ENCODE results near the gene KCTD1. TPM values are rescaled to one million over a fixed set of nuclear protein-coding genes. Genes with fewer than 3 reads are reported as not detected.

KCTD1 gene
- total RNA-seq, 6 experiments from 2014 or later = 14.7 to 18.5 (median 17.7) TPM

- Mint-ChIP-seq H3K27me3 (ENCODE audit: insufficient read depth) (no peaks in the 10 kb centered on the region; the same call in none of the 2 replicates), H3K36me3 (ENCODE audit: low read depth) (peaks cover 6% of the 10 kb centered on the region; the same call in 1 of the 2 replicates), H3K9me3 (no peaks in the 10 kb centered on the region), H3K4me3 (no peak overlapping the region), H3K27ac (no peak overlapping the region), H3K4me1 (ENCODE audit: low read depth) (peaks cover 21% of the 10 kb centered on the region)
- TF ChIP-seq, protein P1, sequence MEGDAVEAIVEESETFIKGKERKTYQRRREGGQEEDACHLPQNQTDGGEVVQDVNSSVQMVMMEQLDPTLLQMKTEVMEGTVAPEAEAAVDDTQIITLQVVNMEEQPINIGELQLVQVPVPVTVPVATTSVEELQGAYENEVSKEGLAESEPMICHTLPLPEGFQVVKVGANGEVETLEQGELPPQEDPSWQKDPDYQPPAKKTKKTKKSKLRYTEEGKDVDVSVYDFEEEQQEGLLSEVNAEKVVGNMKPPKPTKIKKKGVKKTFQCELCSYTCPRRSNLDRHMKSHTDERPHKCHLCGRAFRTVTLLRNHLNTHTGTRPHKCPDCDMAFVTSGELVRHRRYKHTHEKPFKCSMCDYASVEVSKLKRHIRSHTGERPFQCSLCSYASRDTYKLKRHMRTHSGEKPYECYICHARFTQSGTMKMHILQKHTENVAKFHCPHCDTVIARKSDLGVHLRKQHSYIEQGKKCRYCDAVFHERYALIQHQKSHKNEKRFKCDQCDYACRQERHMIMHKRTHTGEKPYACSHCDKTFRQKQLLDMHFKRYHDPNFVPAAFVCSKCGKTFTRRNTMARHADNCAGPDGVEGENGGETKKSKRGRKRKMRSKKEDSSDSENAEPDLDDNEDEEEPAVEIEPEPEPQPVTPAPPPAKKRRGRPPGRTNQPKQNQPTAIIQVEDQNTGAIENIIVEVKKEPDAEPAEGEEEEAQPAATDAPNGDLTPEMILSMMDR (IDR thresholded peaks at IDR 0.05) = no peak
- no peak for DNase-seq
Measured at GRCh38 chr18:26465431-26465830, 82.9 kb downstream of the KCTD1 start.

- peaks cover 11% of the 10 kb centered on the region; the same call in 1 of the 2 replicates for H3K36me3 Mint-ChIP-seq (ENCODE audit: low read depth)
- TF ChIP-seq, protein P1 (IDR thresholded peaks at IDR 0.05) = no peak
- no peak for DNase-seq
- no peak overlapping the region for H3K27ac Mint-ChIP-seq
- peaks cover 19% of the 10 kb centered on the region for H3K4me1 Mint-ChIP-seq (ENCODE audit: low read depth)
- no peak overlapping the region for H3K4me3 Mint-ChIP-seq
- no peaks in the 10 kb centered on the region for H3K9me3 Mint-ChIP-seq
- H3K27me3 Mint-ChIP-seq (ENCODE audit: insufficient read depth) = no peaks in the 10 kb centered on the region; the same call in none of the 2 replicates
Measured at GRCh38 chr18:26464128-26465011, 84.0 kb downstream of the KCTD1 start.

GRCh38 chr18:26462355-26462754, 86.0 kb downstream of the KCTD1 start:
- peaks cover 33% of the 10 kb centered on the region for H3K4me1 Mint-ChIP-seq (ENCODE audit: low read depth)
- H3K4me3 Mint-ChIP-seq = no peak overlapping the region
- no peak for DNase-seq
- H3K36me3 Mint-ChIP-seq (ENCODE audit: low read depth) = peaks cover 11% of the 10 kb centered on the region; the same call in 1 of the 2 replicates
- H3K9me3 Mint-ChIP-seq = no peaks in the 10 kb centered on the region
- no peak overlapping the region for H3K27ac Mint-ChIP-seq
- TF ChIP-seq, protein P1 (IDR thresholded peaks at IDR 0.05) = no peak
- H3K27me3 Mint-ChIP-seq (ENCODE audit: insufficient read depth) = no peaks in the 10 kb centered on the region; the same call in none of the 2 replicates

DNA sequence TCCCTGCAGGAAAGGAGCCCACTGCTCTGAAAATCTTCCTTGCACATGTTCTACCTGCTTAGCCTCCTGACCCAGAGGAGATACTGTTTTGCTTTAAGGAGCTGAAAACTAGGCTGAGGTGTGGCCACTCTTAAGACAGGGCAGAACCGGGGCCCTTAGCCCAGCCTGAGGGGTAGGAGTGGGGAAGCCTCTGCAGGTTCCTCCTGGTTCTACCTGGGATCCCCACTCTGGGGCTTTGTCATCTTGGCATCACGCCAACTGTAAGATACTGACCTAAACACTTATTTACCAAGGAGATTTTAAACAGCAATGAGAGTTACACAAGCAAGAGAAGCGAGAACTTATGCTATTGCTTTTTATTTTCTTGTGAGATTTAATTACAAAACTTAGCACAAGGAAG, 86.9 kb downstream of the KCTD1 start:
- Mint-ChIP-seq H3K36me3 (ENCODE audit: low read depth) (peaks cover 12% of the 10 kb centered on the region; the same call in 1 of the 2 replicates), H3K9me3 (no peaks in the 10 kb centered on the region), H3K4me1 (ENCODE audit: low read depth) (peaks cover 35% of the 10 kb centered on the region), H3K27me3 (ENCODE audit: insufficient read depth) (no peaks in the 10 kb centered on the region; the same call in 1 of the 2 replicates), H3K4me3 (no peak overlapping the region), H3K27ac (no peak overlapping the region)
- TF ChIP-seq, protein P1 (IDR thresholded peaks at IDR 0.05) = no peak
- DNase-seq = no peak

DNA sequence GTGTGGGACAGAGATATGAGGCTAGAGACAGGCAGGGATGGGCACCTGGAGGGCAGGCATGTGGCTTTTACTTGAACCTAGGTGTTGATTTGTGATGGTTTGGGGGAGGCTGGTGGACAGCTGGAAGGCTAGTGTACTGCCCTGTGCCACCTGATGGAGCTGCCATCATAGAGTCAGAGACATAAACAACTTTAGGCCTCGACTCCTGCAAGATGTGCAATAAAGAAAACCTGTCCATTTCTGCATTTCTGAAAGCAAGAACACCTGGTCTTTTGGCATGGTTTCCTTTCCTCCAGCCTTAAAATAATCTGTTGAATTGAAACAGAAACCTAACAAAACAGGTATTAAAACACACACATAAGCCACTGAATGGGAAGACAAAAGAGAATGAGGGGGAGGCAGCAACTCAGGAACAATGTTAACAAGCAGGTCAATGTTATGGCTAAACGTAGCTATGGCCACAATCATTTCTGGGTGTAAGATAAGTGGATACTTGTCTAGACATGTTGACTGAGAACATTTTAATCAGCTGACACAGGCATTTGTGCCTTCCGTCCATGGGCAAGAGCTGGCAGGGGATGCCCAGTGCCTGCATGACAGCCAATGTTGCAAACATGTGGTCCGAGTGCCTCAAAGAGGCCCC, 87.8 kb downstream of the KCTD1 start:
- Mint-ChIP-seq H3K27ac (no peak overlapping the region; the same call in 1 of the 2 replicates), H3K27me3 (ENCODE audit: insufficient read depth) (no peaks in the 10 kb centered on the region; the same call in 1 of the 2 replicates), H3K4me1 (ENCODE audit: low read depth) (peaks cover 40% of the 10 kb centered on the region), H3K36me3 (ENCODE audit: low read depth) (peaks cover 12% of the 10 kb centered on the region; the same call in 1 of the 2 replicates), H3K9me3 (no peaks in the 10 kb centered on the region), H3K4me3 (no peak overlapping the region)
- peak; percentile 17 for DNase-seq
- TF ChIP-seq, protein P1 (IDR thresholded peaks at IDR 0.05) = no peak
